Endothelial cell of umbilical vein (primary cell): ENCODE measurements around the gene MYMX. TPM values are rescaled to one million over a fixed set of nuclear protein-coding genes. Genes with fewer than 3 reads are reported as not detected.

Experiments
- BruUV-seq: library from RNA; stranded (reverse); fragments of 400-500 nt; replicated peaks from 2 replicates; lab custom pipeline; 2021; lab: Mats Ljungman, UMichigan
- CTCF ChIA-PET: fragments of 300-600, 350-600 bp; sonication (Branson Sonifier 250); formaldehyde crosslinking; loops from one replicate; lab custom pipeline; 2021; ENCODE audit warnings: antibody characterized with exemption, inconsistent platforms; lab: Charles Lee
- POLR2A ChIA-PET: fragments of 300-600, 350-600 bp; sonication (Branson Sonifier 250); formaldehyde crosslinking; loops from one replicate; lab custom pipeline; 2021; ENCODE audit warnings: antibody characterized with exemption, inconsistent platforms; lab: Charles Lee
- DNase-seq: peaks from one replicate; pipeline ENCODE4 v3.0.0-alpha.2; 2011; ENCODE audit warnings: low read depth, low spot score
- FAIRE-seq: peaks from 2 replicates; lab custom pipeline; 2011; peaks lifted over from hg19 to GRCh38; lab: Jason Lieb, UNC
- H2AFZ ChIP-seq: 2 replicates; pipeline ENCODE4 v1.6.0; 2012; ENCODE audit warnings: low read depth, low read length, control low read depth, inconsistent platforms
- H3K27ac ChIP-seq: 2 replicates; pipeline ENCODE4 v1.5.1; 2011; ENCODE audit warnings: low read depth, mild to moderate bottlenecking, control low read depth, low read length, moderate library complexity; ENCODE audit not compliant: insufficient read depth
- H3K27me3 ChIP-seq, 2 experiments: 2 replicates each; pipeline versions ENCODE4 v1.6.0 to v1.6.1; 2011; ENCODE audit warnings: low read length in 2 of 2, mixed read lengths in 1 of 2; ENCODE audit not compliant: control insufficient read depth in 2 of 2, insufficient read depth in 2 of 2
- H3K36me3 ChIP-seq, 2 experiments: 2 replicates in 1 of 2; 3 replicates in 1 of 2; pipeline ENCODE4 v1.5.1; 2011; ENCODE audit warnings: low read length in 2 of 2, mild to moderate bottlenecking in 1 of 2, moderate library complexity in 1 of 2; ENCODE audit not compliant: control insufficient read depth in 2 of 2, insufficient read depth in 2 of 2; ENCODE audit errors: extremely low read depth in 1 of 2
- H3K4me1 ChIP-seq: 3 replicates; pipeline ENCODE4 v1.5.1; 2011; ENCODE audit warnings: mild to moderate bottlenecking, low read length; ENCODE audit not compliant: control insufficient read depth, insufficient read depth; ENCODE audit errors: extremely low read depth
- H3K4me2 ChIP-seq: 2 replicates; pipeline ENCODE4 v1.6.1; 2011; ENCODE audit warnings: low read length, control low read depth, mixed read lengths; ENCODE audit not compliant: insufficient read depth
- H3K4me3 ChIP-seq, 3 experiments: fragments of 200-600 bp in 1 of 3; sonication (generic), shearing (Covaris generic) in 1 of 3; replicated peaks in 1 of 3; 2 replicates each; pipeline ENCODE4 v1.5.1; 2011 to 2016; ENCODE audit warnings: control low read depth in 3 of 3, low read length in 3 of 3, mild to moderate bottlenecking in 2 of 3, inconsistent platforms in 1 of 3, low read depth in 1 of 3, moderate library complexity in 1 of 3; ENCODE audit not compliant: insufficient read depth in 1 of 3
- H3K79me2 ChIP-seq: 2 replicates; pipeline ENCODE4 v1.6.0; 2012; ENCODE audit warnings: low read length, inconsistent platforms; ENCODE audit not compliant: control insufficient read depth, insufficient read depth
- H3K9ac ChIP-seq: replicated peaks from 2 replicates; pipeline ENCODE3; 2011; ENCODE audit warnings: low read length, control low read depth; ENCODE audit not compliant: insufficient read depth; ENCODE audit errors: extremely low read depth
- H3K9me1 ChIP-seq: replicated peaks from 3 replicates; pipeline ENCODE4 v1.6.0; 2011; ENCODE audit warnings: mild to moderate bottlenecking, low read length; ENCODE audit not compliant: control insufficient read depth, insufficient read depth; ENCODE audit errors: extremely low read depth
- H3K9me3 ChIP-seq: replicated peaks from 2 replicates; pipeline ENCODE4 v1.5.1; 2012; ENCODE audit warnings: low read length, inconsistent platforms; ENCODE audit not compliant: control insufficient read depth, insufficient read depth
- H4K20me1 ChIP-seq: replicated peaks from 2 replicates; pipeline ENCODE3; 2011; ENCODE audit warnings: mild to moderate bottlenecking, low read length; ENCODE audit not compliant: control insufficient read depth, insufficient read depth; ENCODE audit errors: extremely low read depth
- GATA2 ChIP-seq: IDR thresholded peaks from 2 replicates; pipeline ENCODE4 v1.7.0; 2011; ENCODE audit warnings: low read depth, mild to moderate bottlenecking, moderate library complexity, mixed read lengths, low read length; ENCODE audit not compliant: insufficient read length, insufficient read depth
- POLR2A ChIP-seq: IDR thresholded peaks from 2 replicates; pipeline ENCODE4 v1.6.1; 2012; ENCODE audit warnings: low read depth, mild to moderate bottlenecking, control low read depth, low read length
- dilution Hi-C: fragments of 300-500 bp; cut with MboI; formaldehyde crosslinking; loops from one replicate; pipeline ENCODE4 v1.15.0; 2019; ENCODE audit warnings: low sequenced_read_pairs; ENCODE audit not compliant: extremely low pct_ligation_motif_present
- intact Hi-C: fragments of 100-400 bp; cut with micrococcal nuclease; formaldehyde crosslinking; loops from one replicate; pipeline ENCODE4 v1.10.0; 2022
- polyA plus RNA-seq, 4 experiments: library from polyadenylated mRNA; depleted of rRNA in 3 of 4; stranded (reverse) in 3 of 4; unstranded in 1 of 4; fragments of >200 nt; gene quantifications; 2 replicates each; pipeline versions ENCODE4 v1.2.1 to v1.2.3, GENCODE V29; 2011 to 2012; ENCODE audit warnings: missing spikeins in 1 of 4
- total RNA-seq: library from RNA; stranded (reverse); gene quantifications from 2 replicates; pipeline ENCODE4 v1.2.3, GENCODE V29; 2021
- TF ChIP-seq, protein P1 (sequence below): IDR thresholded peaks from 2 replicates; pipeline ENCODE4 v1.6.1; 2011; ENCODE audit not compliant: insufficient read depth, insufficient read length
- TF ChIP-seq, protein P2 (sequence below), 2 donors: IDR thresholded peaks; 1 replicate in 1 of 2; 2 replicates in 1 of 2; pipeline ENCODE4 v1.5.1; 2011; ENCODE audit warnings: low read length in 2 of 2, mild to moderate bottlenecking in 2 of 2, moderate library complexity in 2 of 2, control low read depth in 1 of 2, inconsistent platforms in 1 of 2, low read depth in 1 of 2; ENCODE audit not compliant: insufficient read depth in 1 of 2; ENCODE audit errors: extremely low read depth in 1 of 2

MYMX gene
- total and polyA plus RNA-seq, 2 donors (not counting 3 experiments of a cell fraction or from before 2014, with no cell fraction given), result 0.18 TPM; not detected in 1

DNA sequence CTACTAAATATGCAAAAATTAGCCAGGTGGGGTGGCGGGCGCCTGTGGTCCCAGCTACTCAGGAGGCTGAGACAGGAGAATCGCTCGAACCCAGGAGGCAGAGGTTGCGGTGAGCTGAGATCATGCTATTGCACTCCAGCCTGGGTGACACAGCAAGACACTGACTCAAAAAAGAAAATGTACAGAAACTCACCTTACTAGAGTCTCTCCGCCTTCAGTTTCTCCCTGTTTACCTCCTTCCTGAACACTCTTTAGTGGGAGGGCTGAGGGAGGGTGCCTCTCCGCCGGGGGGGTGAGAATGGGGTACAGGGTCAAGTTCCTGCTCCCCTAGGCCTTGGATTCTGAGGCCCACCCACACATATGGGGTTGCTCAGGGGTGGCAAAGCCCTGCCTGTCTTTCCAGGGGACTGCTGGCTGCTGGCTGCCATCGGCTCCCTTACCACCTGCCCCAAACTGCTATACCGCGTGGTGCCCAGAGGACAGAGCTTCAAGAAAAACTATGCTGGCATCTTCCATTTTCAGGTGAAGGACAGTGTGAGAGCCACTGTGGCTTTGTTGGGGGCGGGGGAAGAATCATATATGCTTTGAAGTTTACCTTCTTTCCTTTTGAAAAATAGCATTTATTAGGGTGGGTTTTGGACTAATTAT is 44.7 kb upstream of the MYMX start:
- Histone ChIP-seq H3K27me3 (peaks cover 0 to 9% of the 10 kb centered on the region in 2 experiments), H3K4me3 (no peak overlapping the region), H3K27ac (no peak overlapping the region), H4K20me1 (no peaks in the 10 kb centered on the region), H3K79me2 (no peaks in the 10 kb centered on the region), H3K9me3 (no peaks in the 10 kb centered on the region), H3K9me1 (no peaks in the 10 kb centered on the region), H3K4me2 (no peak overlapping the region), H2AFZ (no peak overlapping the region), H3K4me1 (peaks cover 11% of the 10 kb centered on the region), H3K9ac (no peak overlapping the region), H3K36me3 (no peaks in the 10 kb centered on the region)
- BruUV-seq, result no TSS peak
- DNase-seq, result no peak
- ChIA-PET POLR2A (interaction anchor here (1.3 kb wide), 1 partner anchor 75 kb away, joined by 9 read pairs; the partner anchor contains the start of gene HSP90AB1), CTCF (interaction anchor here (1.0 to 6.1 kb wide), 20 partner anchors 10 to 168 kb away, joined by 3 to 148 read pairs (median 9); partner anchors contain the start of genes HSP90AB1, SLC29A1 and SLC35B2)
- TF ChIP-seq GATA2, result no peak
- TF ChIP-seq, protein P1, sequence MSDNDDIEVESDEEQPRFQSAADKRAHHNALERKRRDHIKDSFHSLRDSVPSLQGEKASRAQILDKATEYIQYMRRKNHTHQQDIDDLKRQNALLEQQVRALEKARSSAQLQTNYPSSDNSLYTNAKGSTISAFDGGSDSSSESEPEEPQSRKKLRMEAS, result no peak
- TF ChIP-seq, protein P2, sequence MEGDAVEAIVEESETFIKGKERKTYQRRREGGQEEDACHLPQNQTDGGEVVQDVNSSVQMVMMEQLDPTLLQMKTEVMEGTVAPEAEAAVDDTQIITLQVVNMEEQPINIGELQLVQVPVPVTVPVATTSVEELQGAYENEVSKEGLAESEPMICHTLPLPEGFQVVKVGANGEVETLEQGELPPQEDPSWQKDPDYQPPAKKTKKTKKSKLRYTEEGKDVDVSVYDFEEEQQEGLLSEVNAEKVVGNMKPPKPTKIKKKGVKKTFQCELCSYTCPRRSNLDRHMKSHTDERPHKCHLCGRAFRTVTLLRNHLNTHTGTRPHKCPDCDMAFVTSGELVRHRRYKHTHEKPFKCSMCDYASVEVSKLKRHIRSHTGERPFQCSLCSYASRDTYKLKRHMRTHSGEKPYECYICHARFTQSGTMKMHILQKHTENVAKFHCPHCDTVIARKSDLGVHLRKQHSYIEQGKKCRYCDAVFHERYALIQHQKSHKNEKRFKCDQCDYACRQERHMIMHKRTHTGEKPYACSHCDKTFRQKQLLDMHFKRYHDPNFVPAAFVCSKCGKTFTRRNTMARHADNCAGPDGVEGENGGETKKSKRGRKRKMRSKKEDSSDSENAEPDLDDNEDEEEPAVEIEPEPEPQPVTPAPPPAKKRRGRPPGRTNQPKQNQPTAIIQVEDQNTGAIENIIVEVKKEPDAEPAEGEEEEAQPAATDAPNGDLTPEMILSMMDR (IDR thresholded peaks at IDR 0.05; ENCODE audit: extremely low read depth in 1 of 2, insufficient read depth in 1 of 2, low read depth in 1 of 2, low read length in 2 of 2), result no peak
- TF ChIP-seq POLR2A, result no peak
- FAIRE-seq, result no peak
- intact Hi-C loops, result loop anchor here (1.0 kb wide), 6 partner anchors 49 to 166 kb away; partner anchors contain the start of gene SLC35B2
- dilution Hi-C loops, result no loop called here
